ENCODE measurements around the gene CAP2. TPM values are rescaled to one million over a fixed set of nuclear protein-coding genes. Genes with fewer than 3 reads are reported as not detected.

CAP2 gene
- total and polyA plus RNA-seq, 9 of the 15 experiments (the other 6 are each of a cell fraction or from before 2014, with no cell fraction given) = not detected

DNA sequence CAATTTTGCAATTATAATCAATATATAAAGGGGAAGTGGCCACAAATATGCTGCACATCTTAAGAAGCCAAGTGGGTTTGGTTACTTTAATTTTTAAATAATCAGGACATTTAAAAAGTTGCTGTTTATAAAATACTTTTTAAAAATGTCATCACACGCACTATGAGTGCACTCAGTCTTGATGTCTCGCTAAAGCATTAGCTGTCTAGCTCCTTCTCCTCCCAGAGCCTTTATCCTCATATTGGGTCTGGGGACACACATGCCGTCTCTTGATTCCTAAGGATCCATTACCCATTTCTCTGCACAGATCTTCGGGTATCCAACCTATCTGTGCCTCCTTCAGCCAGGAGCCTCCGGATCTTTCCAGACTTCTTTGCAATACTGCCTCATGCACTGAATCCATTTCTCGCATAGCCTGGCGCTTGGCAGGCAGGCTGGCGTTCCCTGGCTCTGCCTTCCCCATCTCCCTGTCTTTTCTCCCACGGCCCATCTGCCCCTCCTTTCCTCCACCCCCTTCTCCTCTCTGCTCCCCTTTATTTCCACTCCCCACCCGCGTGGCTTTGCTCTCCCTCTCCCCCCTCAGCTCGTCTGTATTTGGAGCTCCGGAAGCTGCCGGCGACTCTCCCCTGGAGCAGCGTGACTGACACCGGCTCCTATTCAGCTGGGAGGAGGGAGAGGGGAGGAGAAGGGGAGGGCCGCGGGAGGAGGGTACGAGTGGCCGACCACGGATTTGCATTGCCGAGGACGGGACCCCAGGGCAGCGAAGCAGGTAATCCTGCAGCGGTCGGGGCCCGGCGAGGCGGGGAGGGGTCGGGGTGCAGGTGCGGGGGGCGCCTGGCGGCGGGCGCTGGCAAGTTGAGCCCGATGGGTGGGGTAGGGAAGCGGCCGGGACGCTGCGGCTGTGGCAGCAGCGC, at the start of gene CAP2 (continued):
- TF ChIP-seq EGR1 (conservative IDR thresholded peaks at IDR 0.05) (no peak), ARNT (IDR thresholded peaks at IDR 0.05) (no peak), ZNF586 (CRISPR knock-in tag; conservative IDR thresholded peaks at IDR 0.05) (no peak)
- TF ChIP-seq, protein P1, sequence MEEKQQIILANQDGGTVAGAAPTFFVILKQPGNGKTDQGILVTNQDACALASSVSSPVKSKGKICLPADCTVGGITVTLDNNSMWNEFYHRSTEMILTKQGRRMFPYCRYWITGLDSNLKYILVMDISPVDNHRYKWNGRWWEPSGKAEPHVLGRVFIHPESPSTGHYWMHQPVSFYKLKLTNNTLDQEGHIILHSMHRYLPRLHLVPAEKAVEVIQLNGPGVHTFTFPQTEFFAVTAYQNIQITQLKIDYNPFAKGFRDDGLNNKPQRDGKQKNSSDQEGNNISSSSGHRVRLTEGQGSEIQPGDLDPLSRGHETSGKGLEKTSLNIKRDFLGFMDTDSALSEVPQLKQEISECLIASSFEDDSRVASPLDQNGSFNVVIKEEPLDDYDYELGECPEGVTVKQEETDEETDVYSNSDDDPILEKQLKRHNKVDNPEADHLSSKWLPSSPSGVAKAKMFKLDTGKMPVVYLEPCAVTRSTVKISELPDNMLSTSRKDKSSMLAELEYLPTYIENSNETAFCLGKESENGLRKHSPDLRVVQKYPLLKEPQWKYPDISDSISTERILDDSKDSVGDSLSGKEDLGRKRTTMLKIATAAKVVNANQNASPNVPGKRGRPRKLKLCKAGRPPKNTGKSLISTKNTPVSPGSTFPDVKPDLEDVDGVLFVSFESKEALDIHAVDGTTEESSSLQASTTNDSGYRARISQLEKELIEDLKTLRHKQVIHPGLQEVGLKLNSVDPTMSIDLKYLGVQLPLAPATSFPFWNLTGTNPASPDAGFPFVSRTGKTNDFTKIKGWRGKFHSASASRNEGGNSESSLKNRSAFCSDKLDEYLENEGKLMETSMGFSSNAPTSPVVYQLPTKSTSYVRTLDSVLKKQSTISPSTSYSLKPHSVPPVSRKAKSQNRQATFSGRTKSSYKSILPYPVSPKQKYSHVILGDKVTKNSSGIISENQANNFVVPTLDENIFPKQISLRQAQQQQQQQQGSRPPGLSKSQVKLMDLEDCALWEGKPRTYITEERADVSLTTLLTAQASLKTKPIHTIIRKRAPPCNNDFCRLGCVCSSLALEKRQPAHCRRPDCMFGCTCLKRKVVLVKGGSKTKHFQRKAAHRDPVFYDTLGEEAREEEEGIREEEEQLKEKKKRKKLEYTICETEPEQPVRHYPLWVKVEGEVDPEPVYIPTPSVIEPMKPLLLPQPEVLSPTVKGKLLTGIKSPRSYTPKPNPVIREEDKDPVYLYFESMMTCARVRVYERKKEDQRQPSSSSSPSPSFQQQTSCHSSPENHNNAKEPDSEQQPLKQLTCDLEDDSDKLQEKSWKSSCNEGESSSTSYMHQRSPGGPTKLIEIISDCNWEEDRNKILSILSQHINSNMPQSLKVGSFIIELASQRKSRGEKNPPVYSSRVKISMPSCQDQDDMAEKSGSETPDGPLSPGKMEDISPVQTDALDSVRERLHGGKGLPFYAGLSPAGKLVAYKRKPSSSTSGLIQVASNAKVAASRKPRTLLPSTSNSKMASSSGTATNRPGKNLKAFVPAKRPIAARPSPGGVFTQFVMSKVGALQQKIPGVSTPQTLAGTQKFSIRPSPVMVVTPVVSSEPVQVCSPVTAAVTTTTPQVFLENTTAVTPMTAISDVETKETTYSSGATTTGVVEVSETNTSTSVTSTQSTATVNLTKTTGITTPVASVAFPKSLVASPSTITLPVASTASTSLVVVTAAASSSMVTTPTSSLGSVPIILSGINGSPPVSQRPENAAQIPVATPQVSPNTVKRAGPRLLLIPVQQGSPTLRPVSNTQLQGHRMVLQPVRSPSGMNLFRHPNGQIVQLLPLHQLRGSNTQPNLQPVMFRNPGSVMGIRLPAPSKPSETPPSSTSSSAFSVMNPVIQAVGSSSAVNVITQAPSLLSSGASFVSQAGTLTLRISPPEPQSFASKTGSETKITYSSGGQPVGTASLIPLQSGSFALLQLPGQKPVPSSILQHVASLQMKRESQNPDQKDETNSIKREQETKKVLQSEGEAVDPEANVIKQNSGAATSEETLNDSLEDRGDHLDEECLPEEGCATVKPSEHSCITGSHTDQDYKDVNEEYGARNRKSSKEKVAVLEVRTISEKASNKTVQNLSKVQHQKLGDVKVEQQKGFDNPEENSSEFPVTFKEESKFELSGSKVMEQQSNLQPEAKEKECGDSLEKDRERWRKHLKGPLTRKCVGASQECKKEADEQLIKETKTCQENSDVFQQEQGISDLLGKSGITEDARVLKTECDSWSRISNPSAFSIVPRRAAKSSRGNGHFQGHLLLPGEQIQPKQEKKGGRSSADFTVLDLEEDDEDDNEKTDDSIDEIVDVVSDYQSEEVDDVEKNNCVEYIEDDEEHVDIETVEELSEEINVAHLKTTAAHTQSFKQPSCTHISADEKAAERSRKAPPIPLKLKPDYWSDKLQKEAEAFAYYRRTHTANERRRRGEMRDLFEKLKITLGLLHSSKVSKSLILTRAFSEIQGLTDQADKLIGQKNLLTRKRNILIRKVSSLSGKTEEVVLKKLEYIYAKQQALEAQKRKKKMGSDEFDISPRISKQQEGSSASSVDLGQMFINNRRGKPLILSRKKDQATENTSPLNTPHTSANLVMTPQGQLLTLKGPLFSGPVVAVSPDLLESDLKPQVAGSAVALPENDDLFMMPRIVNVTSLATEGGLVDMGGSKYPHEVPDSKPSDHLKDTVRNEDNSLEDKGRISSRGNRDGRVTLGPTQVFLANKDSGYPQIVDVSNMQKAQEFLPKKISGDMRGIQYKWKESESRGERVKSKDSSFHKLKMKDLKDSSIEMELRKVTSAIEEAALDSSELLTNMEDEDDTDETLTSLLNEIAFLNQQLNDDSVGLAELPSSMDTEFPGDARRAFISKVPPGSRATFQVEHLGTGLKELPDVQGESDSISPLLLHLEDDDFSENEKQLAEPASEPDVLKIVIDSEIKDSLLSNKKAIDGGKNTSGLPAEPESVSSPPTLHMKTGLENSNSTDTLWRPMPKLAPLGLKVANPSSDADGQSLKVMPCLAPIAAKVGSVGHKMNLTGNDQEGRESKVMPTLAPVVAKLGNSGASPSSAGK (IDR thresholded peaks at IDR 0.05) = no peak
- TF ChIP-seq, protein P2, sequence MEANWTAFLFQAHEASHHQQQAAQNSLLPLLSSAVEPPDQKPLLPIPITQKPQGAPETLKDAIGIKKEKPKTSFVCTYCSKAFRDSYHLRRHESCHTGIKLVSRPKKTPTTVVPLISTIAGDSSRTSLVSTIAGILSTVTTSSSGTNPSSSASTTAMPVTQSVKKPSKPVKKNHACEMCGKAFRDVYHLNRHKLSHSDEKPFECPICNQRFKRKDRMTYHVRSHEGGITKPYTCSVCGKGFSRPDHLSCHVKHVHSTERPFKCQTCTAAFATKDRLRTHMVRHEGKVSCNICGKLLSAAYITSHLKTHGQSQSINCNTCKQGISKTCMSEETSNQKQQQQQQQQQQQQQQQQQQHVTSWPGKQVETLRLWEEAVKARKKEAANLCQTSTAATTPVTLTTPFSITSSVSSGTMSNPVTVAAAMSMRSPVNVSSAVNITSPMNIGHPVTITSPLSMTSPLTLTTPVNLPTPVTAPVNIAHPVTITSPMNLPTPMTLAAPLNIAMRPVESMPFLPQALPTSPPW (CRISPR knock-in tag; IDR thresholded peaks at IDR 0.05) = peak; percentile 77; the same call in 1 of the 2 replicates
